ENCODE results near the gene KNDC1.

Gene KNDC1

GRCh38 chr10:133162910-133163856 is 3.2 kb downstream of the KNDC1 start:
- Histone ChIP-seq H3K9ac (ENCODE audit: low read length) (no peak overlapping the region), H3K79me2 (ENCODE audit: low read length) (no peaks in the 10 kb centered on the region), H3K27me3 (ENCODE audit: low read depth, low read length) (no peaks in the 10 kb centered on the region), H4K20me1 (ENCODE audit: insufficient read depth, low read length) (no peaks in the 10 kb centered on the region), H3K36me3 (replicated peaks; ENCODE audit: low read depth, low read length) (no peaks in the 10 kb centered on the region), H3K4me1 (ENCODE audit: low read length) (no peaks in the 10 kb centered on the region), H2AFZ (ENCODE audit: low read depth, low read length) (no peak overlapping the region), H3K9me3 (ENCODE audit: insufficient read depth, low read length) (no peaks in the 10 kb centered on the region), H3K4me3 (ENCODE audit: low read length) (no peak overlapping the region), H3K4me2 (ENCODE audit: low read length) (no peak overlapping the region), H3K27ac (ENCODE audit: low read length) (no peak overlapping the region)
- no peak for TF ChIP-seq CTCF (IDR thresholded peaks at IDR 0.05; ENCODE audit: low read depth, low read length)
- no peak for TF ChIP-seq EZH2phosphoT487 (IDR thresholded peaks at IDR 0.05; ENCODE audit: low read depth)

GRCh38 chr10:133163889-133164815 is 4.1 kb downstream of the KNDC1 start:
- Histone ChIP-seq H3K4me2 (ENCODE audit: low read length) (no peak overlapping the region), H3K27ac (ENCODE audit: low read length) (no peak overlapping the region), H3K9ac (ENCODE audit: low read length) (no peak overlapping the region), H3K4me1 (ENCODE audit: low read length) (no peaks in the 10 kb centered on the region), H3K9me3 (ENCODE audit: insufficient read depth, low read length) (no peaks in the 10 kb centered on the region), H3K79me2 (ENCODE audit: low read length) (no peaks in the 10 kb centered on the region), H3K36me3 (replicated peaks; ENCODE audit: low read depth, low read length) (no peaks in the 10 kb centered on the region), H3K27me3 (ENCODE audit: low read depth, low read length) (no peaks in the 10 kb centered on the region), H3K4me3 (ENCODE audit: low read length) (no peak overlapping the region), H4K20me1 (ENCODE audit: insufficient read depth, low read length) (no peaks in the 10 kb centered on the region), H2AFZ (ENCODE audit: low read depth, low read length) (no peak overlapping the region)
- TF ChIP-seq CTCF (IDR thresholded peaks at IDR 0.05; ENCODE audit: low read depth, low read length) (no peak), EZH2phosphoT487 (IDR thresholded peaks at IDR 0.05; ENCODE audit: low read depth) (no peak)

DNA sequence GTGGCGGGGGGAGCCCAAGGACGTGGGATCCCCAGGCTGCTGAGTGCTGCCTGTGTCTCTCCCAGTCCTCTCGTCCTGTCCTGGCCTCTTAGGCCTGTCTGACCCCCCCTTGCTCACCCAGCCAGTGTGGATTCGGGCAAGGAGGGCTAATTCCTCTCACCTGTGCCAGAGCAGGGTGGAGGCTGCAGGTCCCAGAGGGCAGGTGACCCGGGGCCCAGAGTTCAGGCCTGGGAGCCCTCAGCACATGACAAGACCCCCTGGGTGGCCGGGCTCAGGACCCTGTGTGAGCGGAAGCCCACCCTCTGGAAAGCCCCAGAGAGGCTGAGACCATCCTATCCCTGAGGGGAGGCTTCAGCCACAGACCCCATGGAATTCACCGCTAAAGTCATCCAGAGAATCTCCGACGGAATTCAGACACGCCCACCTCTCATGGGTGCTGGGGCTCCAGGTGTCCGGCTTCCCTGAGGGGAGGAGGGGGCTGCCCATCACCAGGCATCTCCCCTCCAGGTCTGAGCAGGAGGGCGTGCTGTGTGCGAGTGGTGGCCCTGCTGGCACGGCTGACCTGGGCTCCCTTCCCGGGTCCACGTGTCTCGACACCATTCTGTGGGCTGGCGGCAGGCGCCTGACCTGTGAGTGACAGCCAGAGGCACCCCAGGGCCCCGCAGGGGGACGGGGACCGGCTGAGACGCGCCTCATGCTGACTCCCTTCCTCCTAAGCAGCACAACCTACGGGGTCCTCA is 5.0 kb downstream of the KNDC1 start:
- Histone ChIP-seq H3K27ac (ENCODE audit: low read length) (no peak overlapping the region), H3K79me2 (ENCODE audit: low read length) (no peaks in the 10 kb centered on the region), H3K9me3 (ENCODE audit: insufficient read depth, low read length) (no peaks in the 10 kb centered on the region), H3K27me3 (ENCODE audit: low read depth, low read length) (no peaks in the 10 kb centered on the region), H4K20me1 (ENCODE audit: insufficient read depth, low read length) (no peaks in the 10 kb centered on the region), H3K4me3 (ENCODE audit: low read length) (no peak overlapping the region), H3K4me2 (ENCODE audit: low read length) (no peak overlapping the region), H3K4me1 (ENCODE audit: low read length) (no peaks in the 10 kb centered on the region), H3K36me3 (replicated peaks; ENCODE audit: low read depth, low read length) (no peaks in the 10 kb centered on the region), H2AFZ (ENCODE audit: low read depth, low read length) (no peak overlapping the region), H3K9ac (ENCODE audit: low read length) (no peak overlapping the region)
- no peak for TF ChIP-seq EZH2phosphoT487 (IDR thresholded peaks at IDR 0.05; ENCODE audit: low read depth)
- TF ChIP-seq CTCF (IDR thresholded peaks at IDR 0.05; ENCODE audit: low read depth, low read length) = no peak
